Measurements from ENCODE around the gene LMO1.

LMO1 gene

GRCh38 chr11:8288166-8288772 is 24.6 kb upstream of the LMO1 start:
- DNase-seq: no peak

- no peak for DNase-seq
Observed at GRCh38 chr11:8287703-8288102, 24.0 kb upstream of the LMO1 start.

DNA sequence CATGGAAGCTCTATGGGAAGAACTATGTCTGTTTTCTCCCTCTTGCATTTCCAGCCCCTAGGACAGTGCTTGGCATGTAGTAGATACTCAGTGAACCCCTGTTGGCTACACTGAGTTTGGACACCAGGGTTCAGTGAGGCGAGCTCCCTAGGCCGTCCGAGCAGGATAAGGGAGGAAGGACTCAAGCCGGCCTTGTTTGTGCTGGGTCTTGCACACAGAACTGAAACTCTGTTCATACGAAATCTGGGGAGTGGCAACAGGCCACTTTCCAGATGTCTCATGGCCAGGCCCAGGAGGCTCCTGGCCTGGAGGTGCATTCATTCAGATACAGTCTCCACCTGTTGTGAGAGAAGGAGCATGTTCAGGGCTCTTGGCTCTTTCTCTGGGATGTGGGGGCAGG is 23.6 kb upstream of the LMO1 start:
- DNase-seq: no peak

GRCh38 chr11:8286886-8287285 is 23.2 kb upstream of the LMO1 start:
- no peak for DNase-seq

GRCh38 chr11:8285796-8286195 is 22.1 kb upstream of the LMO1 start:
- no peak for DNase-seq

GRCh38 chr11:8285228-8285627 is 21.6 kb upstream of the LMO1 start:
- DNase-seq: no peak

DNA sequence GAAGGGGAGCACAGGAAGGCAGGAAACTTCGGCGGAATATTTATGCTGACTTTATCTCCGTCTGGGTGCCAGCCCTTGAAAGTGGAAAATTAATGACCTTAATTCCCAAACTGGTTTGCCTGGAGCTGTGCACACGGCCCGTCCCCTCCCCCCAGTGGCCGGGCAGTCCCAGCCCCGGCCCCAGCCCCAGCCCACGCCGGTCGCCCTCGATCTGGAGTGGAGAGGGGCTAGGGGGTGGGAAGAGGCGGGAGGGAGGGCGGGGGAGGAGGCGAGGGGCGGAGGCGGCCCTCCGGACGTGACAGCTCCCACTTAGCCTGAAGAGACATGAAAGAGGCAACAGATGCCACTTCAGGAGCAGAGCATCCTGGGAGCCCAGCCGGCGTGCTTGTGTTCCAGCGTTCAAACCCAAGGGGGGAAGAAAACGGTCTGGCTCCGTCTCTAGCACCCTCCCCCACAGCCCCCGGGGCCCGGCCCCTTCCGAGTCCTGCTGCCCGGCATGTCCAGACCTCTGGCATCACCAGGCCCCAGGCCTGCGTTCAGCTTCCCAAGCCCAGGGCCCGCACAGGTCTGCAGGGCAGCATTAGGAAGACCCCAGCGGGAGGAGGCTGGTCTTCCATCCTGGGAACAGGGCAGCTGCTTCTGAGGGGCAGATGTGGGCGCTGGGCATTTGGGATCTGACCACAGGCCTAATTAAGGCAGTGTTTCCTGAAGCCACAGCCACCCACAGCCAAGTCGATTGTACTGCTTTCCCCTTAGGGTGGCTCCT is 20.0 kb upstream of the LMO1 start:
- DNase-seq: peak; percentile 53

DNA sequence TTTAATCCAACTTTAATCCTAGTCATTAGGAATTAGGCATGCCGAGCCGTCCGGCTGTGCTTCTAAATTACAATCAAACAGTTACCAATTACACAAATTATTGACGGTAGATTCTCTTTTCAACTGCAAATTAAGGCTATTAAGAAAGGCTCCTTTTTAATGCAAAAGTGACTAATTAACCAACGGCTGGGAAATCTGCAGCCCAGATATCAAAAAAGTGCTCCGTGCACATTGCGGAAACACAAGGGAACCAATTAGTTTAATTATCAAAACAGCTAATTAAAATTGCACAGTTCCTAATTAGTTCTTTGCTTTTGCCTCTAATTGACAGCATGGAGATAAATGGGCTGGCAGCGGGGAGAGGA is 19.4 kb upstream of the LMO1 start:
- DNase-seq: no peak

DNA sequence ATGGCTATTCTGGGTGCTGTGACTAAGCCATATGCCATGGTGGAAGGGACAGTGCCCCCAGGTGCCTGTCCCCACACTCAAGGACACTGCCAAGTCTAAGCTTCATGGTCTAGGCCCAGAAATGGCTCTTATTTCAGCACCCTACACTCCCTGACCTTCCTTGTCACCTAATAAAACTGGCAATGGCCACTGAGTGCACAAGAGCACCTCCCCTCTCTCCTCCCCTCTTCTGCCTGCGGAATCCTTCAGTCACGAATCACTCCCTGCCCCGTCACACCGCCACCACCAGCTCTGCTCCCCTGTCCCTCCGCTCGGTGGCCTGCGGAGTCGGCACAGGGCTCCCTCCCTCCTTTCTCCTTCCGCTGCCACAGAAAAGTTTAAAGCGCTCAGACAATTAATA is 19.0 kb upstream of the LMO1 start:
- DNase-seq: no peak

DNA sequence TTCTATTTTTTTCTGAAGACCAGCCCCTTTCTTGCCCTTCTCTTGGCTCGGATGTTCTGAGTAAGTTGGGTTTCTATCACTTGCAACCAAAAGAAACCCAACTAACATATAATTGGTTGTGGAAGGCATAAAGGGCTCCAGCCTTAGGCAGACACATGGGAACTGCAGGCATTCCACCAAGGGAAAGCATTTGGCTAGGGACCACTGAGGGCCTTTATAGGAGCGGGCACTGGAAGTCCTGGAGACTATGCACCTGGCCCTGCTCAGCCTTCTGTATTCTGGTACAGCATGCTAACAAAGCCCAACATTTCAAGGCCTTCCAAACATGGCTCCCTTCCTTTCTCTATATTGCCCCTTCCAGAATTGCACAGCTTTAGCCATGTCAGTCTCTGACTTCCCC is 17.6 kb upstream of the LMO1 start:
- DNase-seq: no peak

- DNase-seq: no peak
Observed at GRCh38 chr11:8277691-8278090, 14.0 kb upstream of the LMO1 start.

GRCh38 chr11:8276528-8276927 is 12.8 kb upstream of the LMO1 start:
- DNase-seq: no peak

- no peak for DNase-seq
Observed at GRCh38 chr11:8273287-8273686, 9.6 kb upstream of the LMO1 start.

DNA sequence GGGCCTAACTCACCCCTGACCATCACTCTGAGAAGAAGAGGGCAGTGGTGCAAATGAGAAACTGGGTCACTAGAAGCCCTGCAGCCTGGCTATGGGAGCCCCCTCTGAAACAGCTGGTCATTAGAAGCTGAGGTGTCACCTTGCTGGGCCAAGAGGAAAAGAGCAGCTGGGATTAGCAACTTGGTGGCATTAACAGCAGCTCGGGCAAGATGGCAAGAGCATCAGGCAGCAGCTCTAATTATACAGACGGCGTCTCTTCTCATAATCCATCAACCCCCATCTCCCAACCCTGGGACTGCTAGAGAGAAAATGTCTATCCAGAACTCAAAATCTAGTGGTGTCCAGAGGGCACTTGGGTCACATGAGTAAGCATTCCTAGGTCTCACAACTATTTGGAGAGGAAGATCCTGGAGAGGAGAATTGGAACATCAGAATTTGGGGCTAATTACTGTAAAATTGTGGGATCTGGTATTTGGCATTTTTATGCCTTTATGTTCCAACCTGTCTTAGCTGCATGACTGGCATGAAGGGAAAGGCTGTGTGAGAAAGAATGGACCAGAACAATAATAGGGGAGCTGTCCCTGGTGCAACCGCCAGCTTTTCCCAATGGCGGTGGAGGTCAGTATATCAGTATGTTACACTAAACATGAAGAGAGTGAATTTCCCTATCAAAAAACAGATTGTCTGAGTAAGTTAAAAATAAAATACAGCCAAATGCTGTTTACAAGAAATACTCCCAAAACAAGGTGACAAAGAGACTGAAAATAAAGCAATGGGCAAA is 7.6 kb upstream of the LMO1 start:
- no peak for DNase-seq

DNA sequence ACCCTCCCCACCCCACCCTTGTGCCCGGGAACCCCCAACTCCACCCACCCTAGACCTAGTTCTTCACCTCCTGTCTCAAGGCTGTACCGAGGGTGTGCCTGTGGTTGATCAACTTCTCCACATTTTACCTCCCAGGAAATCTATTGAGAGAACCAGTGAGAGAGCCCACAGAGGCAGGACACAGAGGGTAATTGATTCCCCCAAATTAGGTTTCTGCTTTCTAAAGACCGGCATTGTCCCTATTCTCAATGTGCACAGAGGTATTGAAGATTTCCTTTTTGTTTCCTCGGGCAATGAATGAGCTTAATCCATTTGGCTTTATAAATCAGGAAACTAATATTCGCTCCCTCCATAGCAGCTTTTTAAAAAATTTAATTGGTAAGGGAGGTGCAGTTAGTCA is 6.0 kb upstream of the LMO1 start:
- no peak for DNase-seq

DNA sequence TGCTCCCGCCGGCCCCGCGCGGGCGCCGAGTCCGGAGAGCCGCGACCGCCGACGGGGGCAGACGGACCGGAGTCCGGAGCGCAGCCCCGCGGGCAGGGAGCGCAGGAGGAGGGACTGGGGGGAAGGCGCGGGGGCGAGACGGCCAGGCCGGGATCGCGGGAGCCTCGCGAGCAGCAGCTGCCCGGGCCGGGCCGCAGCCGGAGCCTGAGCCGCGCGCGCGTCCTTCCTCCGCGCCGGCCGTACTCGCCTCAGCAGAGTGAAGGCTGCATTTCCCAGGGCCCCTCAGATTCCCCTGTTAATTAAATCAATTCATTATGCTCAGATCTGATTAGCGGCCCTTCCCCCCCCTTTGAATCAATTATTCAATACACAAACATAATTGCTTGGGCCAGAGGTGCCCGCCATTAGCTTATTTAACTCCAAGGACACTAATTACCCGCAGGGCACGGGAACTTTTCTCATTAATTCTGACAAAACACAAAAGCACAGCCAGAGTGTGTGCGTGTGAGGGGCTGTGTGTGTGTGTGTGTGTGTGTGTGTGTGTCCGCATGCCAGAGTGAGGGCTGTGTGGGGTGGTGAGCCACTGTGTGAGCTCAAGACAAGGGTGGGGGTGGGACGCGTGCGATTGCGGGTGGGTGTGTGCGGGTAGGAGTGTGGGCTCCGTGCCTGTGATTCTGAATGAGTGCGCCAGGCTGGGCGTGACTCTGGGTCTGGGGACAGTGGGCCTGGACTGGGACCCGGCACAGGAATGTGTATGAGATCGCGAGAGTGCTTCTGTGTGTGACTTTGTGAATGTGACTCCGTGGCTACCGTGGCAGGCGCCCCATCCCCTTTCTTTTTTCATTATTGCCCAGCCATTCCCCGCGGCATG is 5.1 kb upstream of the LMO1 start:
- no peak for DNase-seq

- DNase-seq: no peak
Observed at GRCh38 chr11:8267831-8268529, 4.3 kb upstream of the LMO1 start.

DNA sequence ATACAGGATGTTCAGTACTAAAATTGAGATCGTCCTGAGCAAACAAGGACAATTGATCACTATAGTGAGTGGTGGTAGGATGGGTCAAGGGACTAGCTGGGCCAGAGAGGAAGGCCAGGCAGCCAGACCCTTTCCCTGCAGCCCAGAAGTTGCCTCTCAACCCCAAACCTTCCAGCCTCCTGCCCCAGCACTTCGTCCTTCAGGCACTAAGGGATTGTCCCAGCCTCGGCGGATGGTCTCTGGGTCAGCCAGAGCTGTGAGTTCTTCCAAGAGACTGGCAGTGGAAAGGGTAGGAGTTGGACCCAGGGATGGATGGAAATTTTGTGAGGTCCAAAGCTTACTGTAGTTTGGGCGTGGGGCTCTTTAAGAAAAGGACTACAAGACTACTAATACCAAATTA is 3.6 kb upstream of the LMO1 start:
- no peak for DNase-seq

- DNase-seq: no peak
Observed at GRCh38 chr11:8266246-8267241, 2.9 kb upstream of the LMO1 start.

DNA sequence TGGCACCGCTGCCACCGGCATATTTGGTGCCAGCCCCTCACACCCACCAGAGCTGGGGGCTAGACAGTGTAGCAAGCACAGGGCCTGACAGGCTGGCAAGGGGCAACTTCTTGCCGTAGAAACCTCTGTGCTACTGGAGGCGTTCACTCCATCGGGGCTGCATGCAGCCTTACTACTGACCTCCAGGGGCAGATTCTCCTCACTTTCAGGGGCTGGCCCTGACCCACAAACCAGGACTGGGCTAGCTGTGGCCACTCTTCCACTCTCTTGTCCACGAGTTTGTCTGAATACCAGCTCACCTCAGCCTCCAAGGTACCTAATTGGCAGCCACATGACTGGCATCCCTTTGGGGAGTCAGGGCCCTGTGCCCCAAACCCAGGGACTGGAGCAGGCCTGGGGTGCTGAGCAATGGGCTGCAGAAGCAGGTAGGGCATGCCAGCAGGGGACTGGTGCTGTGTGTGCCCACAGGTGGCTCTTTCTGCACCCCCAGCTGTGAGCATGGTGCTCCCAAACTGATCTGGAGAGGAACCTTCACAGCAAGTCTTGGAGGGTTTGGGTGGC is 2.1 kb upstream of the LMO1 start:
- no peak for DNase-seq

Data from NCI-H774 (cell line).